ENCODE data around the gene IGFLR1. TPM values are rescaled to one million over a fixed set of nuclear protein-coding genes. Genes with fewer than 3 reads are reported as not detected.

Gene IGFLR1
- total RNA-seq, 1 donor from 2014 or later, result 16.9 TPM

DNA sequence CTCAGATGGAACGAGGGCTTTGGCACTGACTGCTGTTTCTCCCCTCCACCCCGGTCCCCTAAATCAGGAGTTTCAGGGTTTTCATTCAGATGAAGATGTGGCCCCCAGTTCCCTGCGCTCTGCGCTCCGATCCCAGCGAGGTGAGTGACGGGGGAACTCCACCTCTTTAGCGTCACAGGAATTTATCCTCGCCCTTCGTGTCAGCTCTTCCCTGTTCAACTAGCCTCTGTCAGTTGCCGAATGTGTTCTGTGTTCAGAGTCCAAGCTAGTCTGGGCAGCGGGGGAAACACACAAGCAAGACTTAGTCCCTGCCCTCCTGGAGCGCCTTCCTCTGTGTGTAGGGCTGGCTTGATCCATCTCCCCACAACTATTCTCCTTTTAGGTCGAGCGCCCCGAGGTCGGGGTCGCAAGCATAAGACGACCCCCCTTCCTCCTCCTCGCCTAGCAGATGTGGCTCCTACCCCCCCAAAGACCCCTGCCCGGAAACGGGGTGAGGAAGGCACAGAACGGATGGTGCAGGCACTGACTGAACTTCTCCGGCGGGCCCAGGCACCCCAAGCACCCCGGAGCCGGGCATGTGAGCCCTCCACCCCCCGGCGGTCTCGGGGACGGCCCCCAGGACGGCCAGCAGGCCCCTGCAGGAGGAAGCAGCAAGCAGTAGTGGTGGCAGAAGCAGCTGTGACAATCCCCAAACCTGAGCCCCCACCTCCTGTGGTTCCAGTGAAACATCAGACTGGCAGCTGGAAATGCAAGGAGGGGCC, 22.7 kb downstream of the IGFLR1 start:
- TF ChIP-seq, protein P1, sequence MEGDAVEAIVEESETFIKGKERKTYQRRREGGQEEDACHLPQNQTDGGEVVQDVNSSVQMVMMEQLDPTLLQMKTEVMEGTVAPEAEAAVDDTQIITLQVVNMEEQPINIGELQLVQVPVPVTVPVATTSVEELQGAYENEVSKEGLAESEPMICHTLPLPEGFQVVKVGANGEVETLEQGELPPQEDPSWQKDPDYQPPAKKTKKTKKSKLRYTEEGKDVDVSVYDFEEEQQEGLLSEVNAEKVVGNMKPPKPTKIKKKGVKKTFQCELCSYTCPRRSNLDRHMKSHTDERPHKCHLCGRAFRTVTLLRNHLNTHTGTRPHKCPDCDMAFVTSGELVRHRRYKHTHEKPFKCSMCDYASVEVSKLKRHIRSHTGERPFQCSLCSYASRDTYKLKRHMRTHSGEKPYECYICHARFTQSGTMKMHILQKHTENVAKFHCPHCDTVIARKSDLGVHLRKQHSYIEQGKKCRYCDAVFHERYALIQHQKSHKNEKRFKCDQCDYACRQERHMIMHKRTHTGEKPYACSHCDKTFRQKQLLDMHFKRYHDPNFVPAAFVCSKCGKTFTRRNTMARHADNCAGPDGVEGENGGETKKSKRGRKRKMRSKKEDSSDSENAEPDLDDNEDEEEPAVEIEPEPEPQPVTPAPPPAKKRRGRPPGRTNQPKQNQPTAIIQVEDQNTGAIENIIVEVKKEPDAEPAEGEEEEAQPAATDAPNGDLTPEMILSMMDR (IDR thresholded peaks at IDR 0.05), result no peak
- peaks cover 44% of the 10 kb centered on the region for H3K36me3 ChIP-seq
- no peak for ATAC-seq
- intact Hi-C loops (cut with DNase I), result no loop called here
- H3K4me3 ChIP-seq, result peak overlapping the region; percentile 78
- no peak overlapping the region for H3K27ac ChIP-seq
- H3K4me1 ChIP-seq, result peaks cover 24% of the 10 kb centered on the region
- H3K27me3 ChIP-seq, result no peaks in the 10 kb centered on the region
- DNase-seq, result no peak
- no peaks in the 10 kb centered on the region for H3K9me3 ChIP-seq

DNA sequence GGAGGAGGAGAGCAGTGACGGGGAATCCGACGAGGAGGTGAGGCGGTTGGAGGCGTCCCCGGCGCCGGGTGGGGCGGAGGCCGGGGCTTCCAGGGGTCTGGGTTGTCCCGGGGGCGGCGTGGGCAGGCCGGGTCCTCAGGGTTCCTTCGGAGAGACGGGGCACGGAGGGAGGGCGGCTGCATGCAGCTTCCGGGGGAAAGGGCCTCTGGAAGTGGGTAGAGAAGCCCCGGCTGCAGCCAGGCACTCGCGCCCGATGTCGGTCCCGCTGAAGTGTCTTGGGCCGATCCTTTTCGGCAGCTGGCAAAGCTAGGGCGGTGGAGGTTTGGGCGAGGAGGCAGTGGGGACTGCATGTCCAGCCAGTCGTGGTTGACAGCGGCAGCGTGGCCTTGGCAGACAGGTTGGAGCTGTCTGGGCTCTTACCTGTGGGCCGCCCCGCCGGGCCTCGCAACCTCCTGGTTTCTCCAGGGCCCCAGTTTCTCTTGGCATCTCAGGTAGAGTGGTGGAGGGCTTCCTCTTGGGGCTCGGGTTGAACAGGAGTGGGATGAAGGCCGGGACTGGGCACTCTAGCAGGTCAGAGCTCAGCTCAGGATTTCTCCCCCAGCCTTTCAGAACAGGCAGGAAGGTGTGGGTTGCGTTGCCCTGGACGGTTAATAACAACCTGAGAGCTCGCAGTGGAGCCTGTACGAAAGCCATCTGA, 23.8 kb downstream of the IGFLR1 start:
- H3K27me3 ChIP-seq, result no peaks in the 10 kb centered on the region
- TF ChIP-seq, protein P1 (IDR thresholded peaks at IDR 0.05), result no peak
- peaks cover 33% of the 10 kb centered on the region for H3K36me3 ChIP-seq
- peak overlapping the region; percentile 75 for H3K27ac ChIP-seq
- peaks cover 24% of the 10 kb centered on the region for H3K4me1 ChIP-seq
- ATAC-seq (no peak), DNase-seq (peak; percentile 83)
- H3K4me3 ChIP-seq, result peak overlapping the region; percentile 78
- H3K9me3 ChIP-seq, result no peaks in the 10 kb centered on the region
- intact Hi-C loops (cut with DNase I), result no loop called here

DNA sequence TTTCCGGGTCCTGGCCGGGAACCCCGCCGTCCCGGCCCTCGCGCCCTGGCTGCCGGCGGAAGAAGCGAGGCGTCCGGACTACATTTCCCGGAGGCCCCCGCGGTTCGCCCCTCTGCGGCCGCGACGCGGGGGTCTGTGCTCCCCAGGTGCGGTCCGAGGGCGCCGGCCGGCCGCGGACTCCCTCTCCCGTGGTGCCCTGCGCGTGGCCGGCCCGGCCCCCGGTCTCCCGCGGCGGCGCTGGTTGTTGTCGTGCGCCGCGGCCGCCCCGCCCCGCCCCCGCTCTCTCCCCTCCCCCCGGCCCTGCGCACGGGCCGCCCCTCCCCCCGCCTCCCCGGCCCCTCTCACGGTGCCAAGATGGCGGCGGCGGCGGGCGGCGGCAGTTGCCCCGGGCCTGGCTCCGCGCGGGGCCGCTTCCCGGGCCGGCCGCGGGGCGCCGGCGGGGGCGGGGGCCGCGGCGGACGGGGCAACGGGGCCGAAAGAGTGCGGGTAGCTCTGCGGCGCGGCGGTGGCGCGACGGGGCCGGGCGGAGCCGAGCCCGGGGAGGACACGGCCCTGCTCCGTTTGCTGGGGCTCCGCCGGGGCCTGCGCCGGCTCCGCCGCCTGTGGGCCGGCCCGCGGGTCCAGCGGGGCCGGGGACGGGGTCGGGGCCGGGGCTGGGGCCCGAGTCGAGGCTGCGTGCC, 24.4 kb downstream of the IGFLR1 start, which contains the start of gene KMT2B:
KMT2B (plus strand) TSS at position 339 of the 680 bp plus-strand sequence; CDS start at position 355, 16 bp downstream.
- Histone ChIP-seq H3K27me3 (no peaks in the 10 kb centered on the region), H3K9me3 (no peaks in the 10 kb centered on the region), H3K4me1 (peaks cover 24% of the 10 kb centered on the region), H3K27ac (peak within 1 kb of the TSS; percentile 85), H3K4me3 (peak within 1 kb of the TSS; percentile 94), H3K36me3 (peaks cover 26% of the 10 kb centered on the region)
- intact Hi-C loops (cut with DNase I), result no loop called here
- ATAC-seq, result peak; percentile 78
- DNase-seq, result no peak
- TF ChIP-seq, protein P1 (IDR thresholded peaks at IDR 0.05), result no peak

DNA sequence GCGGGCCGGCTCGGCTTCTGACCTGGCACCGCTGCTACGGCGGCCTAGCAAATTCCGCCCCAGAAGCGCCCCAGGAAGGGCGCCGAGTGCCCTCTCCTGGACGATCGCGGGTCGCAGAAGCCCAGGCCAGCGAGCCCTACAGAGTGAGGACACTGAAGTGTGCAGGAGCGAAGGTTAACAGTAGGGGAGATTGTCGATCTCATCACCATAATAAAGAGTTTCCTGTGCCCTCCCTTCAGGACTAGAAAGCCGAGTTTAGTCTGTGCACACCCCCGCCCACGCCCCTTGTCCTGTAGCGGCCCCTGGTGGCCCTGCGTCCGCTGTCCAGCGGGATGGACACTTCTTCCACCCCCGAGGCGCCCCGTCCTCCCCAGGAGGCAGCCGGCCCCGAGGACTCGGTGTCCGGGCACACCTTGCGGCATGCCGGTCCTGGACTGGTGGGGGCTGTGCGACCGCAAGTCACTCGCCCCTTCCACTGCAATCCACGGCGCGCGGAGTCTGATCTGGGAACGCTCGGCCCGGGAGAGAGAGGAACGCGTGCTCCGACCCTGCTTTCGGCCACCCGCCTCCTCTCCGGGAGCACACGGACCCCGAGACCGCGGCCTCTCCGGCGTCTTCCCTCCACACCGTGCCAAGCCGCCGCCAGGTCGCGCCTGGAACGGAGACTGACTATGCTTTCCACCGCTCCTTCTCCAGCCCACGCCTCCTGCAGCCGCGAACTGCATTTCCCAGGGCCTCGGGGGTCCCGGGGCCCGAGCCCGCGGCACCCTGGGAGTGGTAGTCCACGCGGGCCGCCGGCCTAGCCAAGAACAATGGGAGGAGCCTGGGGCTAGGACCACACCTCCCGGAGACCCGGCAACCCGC, 25.2 kb downstream of the IGFLR1 start:
- DNase-seq (peak; percentile 98), ATAC-seq (peak; percentile 93)
- Histone ChIP-seq H3K36me3 (peaks cover 18% of the 10 kb centered on the region), H3K27me3 (no peaks in the 10 kb centered on the region), H3K4me1 (peaks cover 24% of the 10 kb centered on the region), H3K4me3 (peak overlapping the region; percentile 94), H3K27ac (peak overlapping the region; percentile 85), H3K9me3 (no peaks in the 10 kb centered on the region)
- intact Hi-C loops (cut with DNase I), result no loop called here
- TF ChIP-seq, protein P1 (IDR thresholded peaks at IDR 0.05), result peak; percentile 83

Measured in upper lobe of right lung (tissue), 1 donor.